ENCODE measurements around the gene NMNAT2.

- TF ChIP-seq CTCF (conservative IDR thresholded peaks at IDR 0.05; ENCODE audit: low read depth, low read length), result no peak
- no peak for TF ChIP-seq NFE2L2 (IDR thresholded peaks at IDR 0.05; ENCODE audit: low read depth, low read length)
- no peak for TF ChIP-seq MAZ (IDR thresholded peaks at IDR 0.05; ENCODE audit: borderline replicate concordance, low read depth, low read length)
- TF ChIP-seq POLR2A (IDR thresholded peaks at IDR 0.05; ENCODE audit: low read depth, low read length), result no peak
- TF ChIP-seq, protein P1, sequence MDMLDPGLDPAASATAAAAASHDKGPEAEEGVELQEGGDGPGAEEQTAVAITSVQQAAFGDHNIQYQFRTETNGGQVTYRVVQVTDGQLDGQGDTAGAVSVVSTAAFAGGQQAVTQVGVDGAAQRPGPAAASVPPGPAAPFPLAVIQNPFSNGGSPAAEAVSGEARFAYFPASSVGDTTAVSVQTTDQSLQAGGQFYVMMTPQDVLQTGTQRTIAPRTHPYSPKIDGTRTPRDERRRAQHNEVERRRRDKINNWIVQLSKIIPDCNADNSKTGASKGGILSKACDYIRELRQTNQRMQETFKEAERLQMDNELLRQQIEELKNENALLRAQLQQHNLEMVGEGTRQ (IDR thresholded peaks at IDR 0.05; ENCODE audit: low read depth, low read length), result no peak
- TF ChIP-seq RCOR1 (IDR thresholded peaks at IDR 0.05; ENCODE audit: insufficient replicate concordance, low read length), result no peak
- TF ChIP-seq SMC3 (IDR thresholded peaks at IDR 0.05; ENCODE audit: low read depth, low read length), result no peak
- TF ChIP-seq RAD21 (IDR thresholded peaks at IDR 0.05; ENCODE audit: low read length), result no peak
- no peak for TF ChIP-seq CEBPB (IDR thresholded peaks at IDR 0.05; ENCODE audit: low read depth, low read length)
- no peak for TF ChIP-seq BHLHE40 (IDR thresholded peaks at IDR 0.05; ENCODE audit: low read depth, low read length)
- TF ChIP-seq RFX5 (IDR thresholded peaks at IDR 0.05; ENCODE audit: low read depth, low read length), result no peak
- TF ChIP-seq, protein P2, sequence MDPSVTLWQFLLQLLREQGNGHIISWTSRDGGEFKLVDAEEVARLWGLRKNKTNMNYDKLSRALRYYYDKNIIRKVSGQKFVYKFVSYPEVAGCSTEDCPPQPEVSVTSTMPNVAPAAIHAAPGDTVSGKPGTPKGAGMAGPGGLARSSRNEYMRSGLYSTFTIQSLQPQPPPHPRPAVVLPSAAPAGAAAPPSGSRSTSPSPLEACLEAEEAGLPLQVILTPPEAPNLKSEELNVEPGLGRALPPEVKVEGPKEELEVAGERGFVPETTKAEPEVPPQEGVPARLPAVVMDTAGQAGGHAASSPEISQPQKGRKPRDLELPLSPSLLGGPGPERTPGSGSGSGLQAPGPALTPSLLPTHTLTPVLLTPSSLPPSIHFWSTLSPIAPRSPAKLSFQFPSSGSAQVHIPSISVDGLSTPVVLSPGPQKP (IDR thresholded peaks at IDR 0.05; ENCODE audit: borderline replicate concordance, low read depth, low read length), result no peak
- no peak for TF ChIP-seq FOS (IDR thresholded peaks at IDR 0.05; ENCODE audit: low read depth, low read length)
- TF ChIP-seq MAFK (IDR thresholded peaks at IDR 0.05; ENCODE audit: low read depth, low read length), result no peak
Measured at GRCh38 chr1:183248989-183249691, 169.0 kb downstream of the NMNAT2 start.

Measured in IMR-90 (cell line).